Posterior cingulate gyrus (tissue), 11 donors: ENCODE measurements around the gene SIDT2.

Experiments
- DNase-seq, 10 donors: peaks; one replicate each; pipeline versions ENCODE4 v3.0.0 to v3.0.0-alpha.2; 2020 to 2021; ENCODE audit warnings: mixed read lengths in 3 of 10
- intact Hi-C: fragments of 100-400 bp; cut with DNase I; formaldehyde crosslinking; loops from one replicate; pipeline ENCODE4 v1.15.1; 2023

Gene SIDT2

GRCh38 chr11:117230286-117230961 is 51.9 kb downstream of the SIDT2 start:
- DNase-seq: no peak
- intact Hi-C loops: loop anchor here (10.0 kb wide), 1 partner anchor 456 kb away; the partner anchor contains the start of gene BUD13

GRCh38 chr11:117230999-117231841 is 52.7 kb downstream of the SIDT2 start:
- intact Hi-C loops: loop anchor here (10.0 kb wide), 1 partner anchor 456 kb away; the partner anchor contains the start of gene BUD13
- no peak for DNase-seq

- DNase-seq: peak in 2 of 10 donors; percentile 95 to 97
- intact Hi-C loops: loop anchor here (1.0 to 10.0 kb wide), 2 partner anchors 85 to 457 kb away; partner anchors contain the start of genes BACE1 and BUD13
Measured at GRCh38 chr11:117231842-117232091, 53.2 kb downstream of the SIDT2 start, which contains the start of gene PCSK7. Gene PCSK7 (minus strand): TSS chr11:117232073. CDS start chr11:117229844, 2,229 bp downstream.

GRCh38 chr11:117232092-117232878 is 53.7 kb downstream of the SIDT2 start, which contains the start of gene RNF214:
Gene RNF214 (plus strand): TSS chr11:117232671. CDS start chr11:117234273, 1,602 bp downstream.
- intact Hi-C loops: loop anchor here (1.0 to 10.0 kb wide), 2 partner anchors 84 to 457 kb away; partner anchors contain the start of genes BACE1 and BUD13
- DNase-seq: peak; percentile 72 to 98 (median 83)

- DNase-seq: peak in 1 of 10 donors; percentile 76
- intact Hi-C loops: loop anchor here (1.0 to 10.0 kb wide), 2 partner anchors 83 to 458 kb away; partner anchors contain the start of genes BACE1 and BUD13
Measured at GRCh38 chr11:117232911-117233409, 54.4 kb downstream of the SIDT2 start.

- no peak for DNase-seq
- intact Hi-C loops: loop anchor here (10.0 kb wide), 1 partner anchor 463 kb away; the partner anchor contains the start of gene BUD13
Measured at GRCh38 chr11:117238221-117238620, 59.7 kb downstream of the SIDT2 start.

- intact Hi-C loops: loop anchor here (10.0 kb wide), 1 partner anchor 464 kb away; the partner anchor contains the start of gene BUD13
- no peak for DNase-seq
Measured at GRCh38 chr11:117239295-117239694, 60.8 kb downstream of the SIDT2 start.
